CD4-positive, alpha-beta memory T cell (primary cell): ENCODE measurements around the gene TMEM203. TPM values are rescaled to one million over a fixed set of nuclear protein-coding genes. Genes with fewer than 3 reads are reported as not detected.

ENCODE experiments used
- CTCF ChIA-PET: fragments of 350-600 bp; sonication (Branson Sonifier 250); formaldehyde crosslinking; loops from one replicate; lab custom pipeline; 2021; ENCODE audit warnings: inconsistent platforms; ENCODE audit not compliant: partially characterized antibody; lab: Charles Lee
- POLR2A ChIA-PET: fragments of 350-600 bp; sonication (Branson Sonifier 250); formaldehyde crosslinking; loops from one replicate; lab custom pipeline; 2021; ENCODE audit not compliant: partially characterized antibody; lab: Charles Lee
- DNase-seq, 5 donors: peaks; one replicate each; pipeline versions ENCODE4 v3.0.0 to v3.0.0-alpha.2; 2020 to 2022; ENCODE audit warnings: mixed read lengths in 1 of 5
- H3K27ac ChIP-seq: one replicate; pipeline ENCODE4 v1.7.0; 2013; ENCODE audit warnings: low read depth, low read length
- H3K27me3 ChIP-seq: 2 replicates; pipeline ENCODE4 v1.7.0; 2013; ENCODE audit warnings: mild to moderate bottlenecking, low read length, moderate library complexity; ENCODE audit not compliant: insufficient read depth
- H3K36me3 ChIP-seq: 2 replicates; pipeline ENCODE4 v1.7.0; 2013; ENCODE audit warnings: mild to moderate bottlenecking, low read length, moderate library complexity; ENCODE audit not compliant: insufficient read depth
- H3K4me1 ChIP-seq: 2 replicates; pipeline ENCODE4 v1.7.0; 2013; ENCODE audit warnings: mild to moderate bottlenecking, low read length, moderate library complexity; ENCODE audit not compliant: insufficient read depth
- H3K4me3 ChIP-seq, 2 donors: one replicate each; pipeline ENCODE4 v1.7.0; 2013; ENCODE audit warnings: low read length in 2 of 2, mild to moderate bottlenecking in 1 of 2
- H3K9me3 ChIP-seq, 2 donors: one replicate each; pipeline ENCODE4 v1.7.0; 2013; ENCODE audit warnings: low read length in 2 of 2, control low read depth in 1 of 2; ENCODE audit not compliant: control insufficient read depth in 1 of 2
- H3K27ac Mint-ChIP-seq, 7 donors: one replicate each; pipeline ENCODE4 v1.8.0; 2020 to 2021; ENCODE audit warnings: mixed read lengths in 7 of 7, mild to moderate bottlenecking in 6 of 7, inconsistent platforms in 3 of 7, moderate library complexity in 3 of 7
- H3K27me3 Mint-ChIP-seq, 2 donors: one replicate each; pipeline ENCODE4 v1.8.0; 2020 to 2021; ENCODE audit warnings: mixed read lengths in 2 of 2
- H3K36me3 Mint-ChIP-seq, 2 donors: one replicate each; pipeline ENCODE4 v1.8.0; 2020 to 2021; ENCODE audit warnings: mixed read lengths in 2 of 2, inconsistent platforms in 1 of 2, mild to moderate bottlenecking in 1 of 2
- H3K4me1 Mint-ChIP-seq, 4 donors: one replicate each; pipeline ENCODE4 v1.8.0; 2020 to 2021; ENCODE audit warnings: mixed read lengths in 4 of 4, mild to moderate bottlenecking in 1 of 4
- H3K4me3 Mint-ChIP-seq, 8 donors: one replicate each; pipeline ENCODE4 v1.8.0; 2020 to 2021; ENCODE audit warnings: mixed read lengths in 8 of 8, mild to moderate bottlenecking in 7 of 8, moderate library complexity in 6 of 8, inconsistent platforms in 3 of 8
- H3K9me3 Mint-ChIP-seq, 8 donors: one replicate each; pipeline ENCODE4 v1.8.0; 2020 to 2021; ENCODE audit warnings: mixed read lengths in 8 of 8, mild to moderate bottlenecking in 5 of 8, inconsistent platforms in 3 of 8, moderate library complexity in 1 of 8
- intact Hi-C: fragments of 100-400 bp; cut with micrococcal nuclease; formaldehyde crosslinking; loops from one replicate; pipeline ENCODE4 v1.15.1; 2023
- polyA plus RNA-seq, 2 donors: library from polyadenylated mRNA; unstranded; fragments of 300-500 nt; fragmentation: Illumina TruSeq; gene quantifications; one replicate each; pipeline ENCODE4 v1.2.3, GENCODE V29; 2021
- total RNA-seq, 2 experiments: library from RNA; stranded (reverse); gene quantifications; one replicate each; pipeline ENCODE4 v1.2.3, GENCODE V29; 2021

The TMEM203 gene
- total and polyA plus RNA-seq, 4 experiments from 2014 or later, result 39.5 to 170 (median 86.0) TPM

DNA sequence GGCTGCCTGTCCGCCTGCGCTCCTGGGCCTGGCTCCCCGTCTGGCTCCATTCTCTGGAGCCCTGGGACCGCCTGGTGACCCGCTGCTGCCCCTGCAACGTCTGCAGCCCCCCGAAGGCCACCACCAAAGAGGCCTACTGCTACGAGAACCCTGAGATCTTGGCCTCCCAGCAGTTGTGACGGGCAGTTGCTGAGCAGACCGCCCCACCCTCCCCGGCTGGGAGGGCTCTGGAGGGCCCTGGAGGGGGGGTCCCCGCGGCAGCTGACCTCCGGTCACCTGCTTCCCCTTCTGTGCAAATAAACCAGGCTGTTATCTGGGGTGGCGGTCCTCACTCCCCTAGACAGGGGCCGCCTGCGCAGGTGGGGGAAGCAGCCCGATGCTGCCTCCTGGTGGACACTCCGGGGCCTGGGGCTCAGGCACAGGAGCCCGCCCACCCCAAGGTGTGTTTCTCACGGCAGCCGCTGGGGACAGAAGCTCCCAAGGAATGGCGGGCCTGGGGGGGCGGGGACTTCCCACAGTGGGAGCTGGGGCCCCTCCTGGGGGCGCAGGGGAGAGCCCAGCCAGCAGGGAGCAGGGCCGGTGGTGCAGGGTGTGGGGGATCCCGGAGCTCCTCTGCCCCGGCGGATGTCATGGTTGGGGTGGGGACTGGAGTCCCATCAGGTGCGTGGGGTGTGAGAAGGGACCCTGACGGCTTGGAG, 30.9 kb upstream of the TMEM203 start:
- no peak overlapping the region for H3K4me3 Mint-ChIP-seq
- ChIA-PET POLR2A (interaction anchor here (0.6 to 10.3 kb wide), 10 partner anchors 12 to 285 kb away, joined by 3 to 260 read pairs (median 5); partner anchors contain the start of genes ANAPC2, CYSRT1, DPP7 and MAN1B1), CTCF (interaction anchor here (0.7 to 2.7 kb wide), 29 partner anchors 9 to 189 kb away, joined by 3 to 15 read pairs (median 5); partner anchors contain the start of genes ANAPC2, DPP7, MAN1B1 and NELFB)
- Histone ChIP-seq H3K27me3 (no peaks in the 10 kb centered on the region), H3K36me3 (no peaks in the 10 kb centered on the region), H3K9me3 (no peaks in the 10 kb centered on the region), H3K4me3 (no peak overlapping the region), H3K4me1 (peaks cover 25% of the 10 kb centered on the region), H3K27ac (no peak overlapping the region)
- H3K27me3 Mint-ChIP-seq, result peaks cover 2 to 7% of the 10 kb centered on the region in 2 donors
- peak; percentile 84 to 87 (median 86) for DNase-seq
- peaks cover 0 to 6% of the 10 kb centered on the region in 2 donors for H3K36me3 Mint-ChIP-seq
- H3K27ac Mint-ChIP-seq, result peak overlapping the region in 1 of 7 donors; percentile 40
- H3K9me3 Mint-ChIP-seq, result peaks cover 0 to 5% (median 0%) of the 10 kb centered on the region in 8 donors
- peaks cover 0 to 19% (median 8%) of the 10 kb centered on the region in 4 donors for H3K4me1 Mint-ChIP-seq
- intact Hi-C loops, result loop anchor here (1.0 kb wide), 3 partner anchors 13 to 118 kb away; no protein-coding TSS in a partner anchor

DNA sequence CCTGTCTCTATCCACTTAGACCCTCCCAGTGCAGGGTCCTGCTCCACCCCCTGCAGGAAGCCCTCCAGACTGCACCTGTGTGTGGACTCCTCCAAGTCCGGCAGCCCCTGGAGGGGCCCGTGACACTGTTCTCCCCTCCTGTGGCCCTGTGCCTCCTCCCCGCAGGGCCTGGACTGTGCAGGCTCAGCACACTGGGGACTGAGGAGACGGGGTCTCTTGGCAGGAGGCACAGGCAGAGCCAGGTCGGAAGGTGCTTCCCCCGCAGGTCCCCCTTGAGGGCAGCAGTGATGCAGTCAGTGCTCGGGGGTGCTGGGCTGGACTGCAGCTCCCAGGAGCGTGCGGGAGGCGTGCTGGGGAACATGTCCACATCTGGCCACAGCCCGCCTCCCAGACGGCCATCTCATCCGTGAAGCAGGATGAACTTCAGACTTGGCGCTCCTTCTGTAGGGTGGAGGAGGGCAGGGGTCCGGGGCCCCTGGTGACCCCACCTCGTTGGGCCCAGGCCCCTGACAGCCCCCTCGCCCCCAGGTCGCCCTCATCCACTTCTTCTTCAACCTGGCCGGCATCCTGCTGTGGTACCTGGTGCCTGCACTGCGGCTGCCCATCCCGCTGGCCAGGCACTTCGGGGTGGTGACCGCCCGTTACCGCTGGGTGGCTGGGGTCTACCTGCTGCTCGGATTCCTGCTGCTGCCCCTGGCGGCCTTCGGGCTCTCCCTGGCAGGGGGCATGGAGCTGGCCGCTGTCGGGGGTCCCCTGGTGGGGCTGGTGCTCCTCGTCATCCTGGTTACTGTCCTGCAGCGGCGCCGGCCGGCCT, 30.2 kb upstream of the TMEM203 start:
- Mint-ChIP-seq H3K27ac (no peak overlapping the region), H3K4me1 (peaks cover 0 to 19% (median 4%) of the 10 kb centered on the region in 4 donors), H3K9me3 (no peaks in the 10 kb centered on the region), H3K4me3 (no peak overlapping the region), H3K36me3 (peaks cover 0 to 1% of the 10 kb centered on the region in 2 donors), H3K27me3 (peaks cover 0 to 7% of the 10 kb centered on the region in 2 donors)
- no peak for DNase-seq
- Histone ChIP-seq H3K9me3 (no peaks in the 10 kb centered on the region), H3K4me3 (no peak overlapping the region), H3K36me3 (no peaks in the 10 kb centered on the region), H3K4me1 (peaks cover 25% of the 10 kb centered on the region), H3K27ac (no peak overlapping the region), H3K27me3 (no peaks in the 10 kb centered on the region)
- intact Hi-C loops, result loop anchor here (1.0 kb wide), 3 partner anchors 12 to 117 kb away; no protein-coding TSS in a partner anchor
- ChIA-PET POLR2A (interaction anchor here (0.6 to 10.3 kb wide), 7 partner anchors 12 to 285 kb away, joined by 3 to 260 read pairs (median 7); partner anchors contain the start of genes ANAPC2, CYSRT1, MAN1B1 and NELFB), CTCF (interaction anchor here (0.8 to 2.7 kb wide), 14 partner anchors 12 to 458 kb away, joined by 3 to 15 read pairs (median 6); partner anchors contain the start of genes ANAPC2, RNF208 and SSNA1)

- POLR2A ChIA-PET, result interaction anchor here (3.0 kb wide), 1 partner anchor 11 kb away, joined by 31 read pairs; the partner anchor contains the start of genes CYSRT1 and RNF208
- DNase-seq, result no peak
- Mint-ChIP-seq H3K27me3 (peaks cover 0 to 9% of the 10 kb centered on the region in 2 donors), H3K4me3 (peak overlapping the region in 1 of 8 donors; percentile 30), H3K9me3 (no peaks in the 10 kb centered on the region), H3K4me1 (peaks cover 0 to 16% (median 4%) of the 10 kb centered on the region in 4 donors), H3K36me3 (peaks cover 0 to 1% of the 10 kb centered on the region in 2 donors), H3K27ac (no peak overlapping the region)
- Histone ChIP-seq H3K9me3 (no peaks in the 10 kb centered on the region), H3K4me3 (no peak overlapping the region), H3K27ac (no peak overlapping the region), H3K27me3 (no peaks in the 10 kb centered on the region), H3K36me3 (no peaks in the 10 kb centered on the region), H3K4me1 (peaks cover 24% of the 10 kb centered on the region)
- intact Hi-C loops, result no loop called here
- CTCF ChIA-PET, result interaction anchor here (0.8 to 1.1 kb wide), 3 partner anchors 11 to 457 kb away, joined by 3 to 4 read pairs (median 3); no protein-coding TSS in a partner anchor
Observed at GRCh38 chr9:137234758-137235423, 29.4 kb upstream of the TMEM203 start.

GRCh38 chr9:137234055-137234697, 28.7 kb upstream of the TMEM203 start:
- Histone ChIP-seq H3K4me1 (peaks cover 19% of the 10 kb centered on the region), H3K36me3 (no peaks in the 10 kb centered on the region), H3K27me3 (no peaks in the 10 kb centered on the region), H3K9me3 (no peaks in the 10 kb centered on the region), H3K27ac (no peak overlapping the region), H3K4me3 (no peak overlapping the region)
- peak overlapping the region in 1 of 8 donors; percentile 30 for H3K4me3 Mint-ChIP-seq
- ChIA-PET POLR2A (interaction anchor here (1.2 kb wide), 1 partner anchor 10 kb away, joined by 4 read pairs; the partner anchor contains the start of gene CYSRT1), CTCF (no interaction called here)
- peaks cover 0 to 9% of the 10 kb centered on the region in 2 donors for H3K27me3 Mint-ChIP-seq
- peaks cover 0 to 1% of the 10 kb centered on the region in 2 donors for H3K36me3 Mint-ChIP-seq
- H3K4me1 Mint-ChIP-seq, result peaks cover 0 to 11% (median 4%) of the 10 kb centered on the region in 4 donors
- H3K27ac Mint-ChIP-seq, result no peak overlapping the region
- intact Hi-C loops, result no loop called here
- no peaks in the 10 kb centered on the region for H3K9me3 Mint-ChIP-seq
- DNase-seq, result no peak

GRCh38 chr9:137233143-137233980, 27.9 kb upstream of the TMEM203 start:
- CTCF ChIA-PET, result no interaction called here
- intact Hi-C loops, result no loop called here
- Mint-ChIP-seq H3K27ac (no peak overlapping the region), H3K27me3 (peaks cover 0 to 9% of the 10 kb centered on the region in 2 donors), H3K9me3 (no peaks in the 10 kb centered on the region), H3K36me3 (no peaks in the 10 kb centered on the region), H3K4me1 (peaks cover 0 to 6% (median 3%) of the 10 kb centered on the region in 4 donors), H3K4me3 (no peak overlapping the region)
- DNase-seq, result no peak
- no peaks in the 10 kb centered on the region for H3K9me3 ChIP-seq
- no peaks in the 10 kb centered on the region for H3K36me3 ChIP-seq
- POLR2A ChIA-PET, result interaction anchor here (1.2 kb wide), 1 partner anchor 9 kb away, joined by 4 read pairs; the partner anchor contains the start of gene CYSRT1
- H3K4me3 ChIP-seq, result no peak overlapping the region
- no peak overlapping the region for H3K27ac ChIP-seq
- H3K27me3 ChIP-seq, result no peaks in the 10 kb centered on the region
- peaks cover 14% of the 10 kb centered on the region for H3K4me1 ChIP-seq
